PFSK-1 (cell line): ENCODE data around the gene NDST4.

Experiments
- POLR2AphosphoS5 ChIP-seq: IDR thresholded peaks from 2 replicates; pipeline ENCODE4 v1.6.1; 2012; ENCODE audit warnings: low read depth, mild to moderate bottlenecking, control low read depth, low read length, moderate library complexity
- REST ChIP-seq, 2 experiments: IDR thresholded peaks; 2 replicates each; pipeline versions ENCODE4 v1.6.1 to v1.8.0; 2011 to 2012; ENCODE audit warnings: low read depth in 2 of 2, low read length in 2 of 2, control low read depth in 1 of 2, inconsistent platforms in 1 of 2, mild to moderate bottlenecking in 1 of 2, moderate library complexity in 1 of 2; ENCODE audit not compliant: insufficient read depth in 1 of 2
- SIN3A ChIP-seq: IDR thresholded peaks from 2 replicates; pipeline ENCODE4 v1.6.1; 2012; ENCODE audit warnings: mild to moderate bottlenecking, low read length, moderate library complexity, borderline replicate concordance; ENCODE audit not compliant: insufficient read depth

DNA sequence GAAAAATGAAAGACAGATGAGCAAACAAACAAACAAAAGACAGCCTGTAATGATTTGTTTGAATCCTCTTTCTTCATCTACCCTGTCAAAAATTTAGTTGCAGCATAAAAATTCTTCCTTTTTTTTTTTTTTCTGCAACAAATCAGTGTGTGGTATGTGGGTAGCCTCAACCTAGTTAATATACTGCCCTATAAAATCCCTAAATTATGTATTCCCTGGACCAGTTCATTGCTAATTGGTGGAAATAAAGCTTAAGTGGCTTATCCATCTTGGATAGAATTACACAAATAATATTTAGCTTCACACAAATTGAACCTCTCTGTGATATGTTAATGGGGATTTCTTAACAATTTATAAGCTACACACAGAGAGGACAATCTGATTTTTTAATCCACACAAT, 208.4 kb downstream of the NDST4 start:
- TF ChIP-seq POLR2AphosphoS5 (no peak), SIN3A (no peak), REST (IDR thresholded peaks at IDR 0.05; ENCODE audit: insufficient read depth in 1 of 2, low read depth in 2 of 2, low read length in 2 of 2) (no peak)
